Upper lobe of left lung (tissue), 6 donors: ENCODE results near the gene EIF1AX. TPM values are rescaled to one million over a fixed set of nuclear protein-coding genes. Genes with fewer than 3 reads are reported as not detected.

Experiments
- ATAC-seq, 2 donors: fragments of 200-7000 bp; cut with Tn5 transposase; one replicate each; pipeline ENCODE4 v1.9.1; 2022; ENCODE audit warnings: mild to moderate bottlenecking in 2 of 2, moderate library complexity in 2 of 2; ENCODE audit not compliant: low FRiP score in 2 of 2
- DNase-seq, 2 donors: peaks; one replicate each; pipeline ENCODE4 v3.0.0-alpha.2; 2019 to 2020
- H3K27ac ChIP-seq, 4 donors: fragments of 200-600 bp; sonication (generic); one replicate each; pipeline ENCODE4 v1.5.1; 2016 to 2019
- H3K27me3 ChIP-seq, 4 donors: fragments of 200-600 bp; sonication (generic); one replicate each; pipeline ENCODE4 v1.5.1; 2017 to 2019
- H3K36me3 ChIP-seq, 4 donors: fragments of 200-600 bp; sonication (generic); one replicate each; pipeline ENCODE4 v1.5.1; 2016 to 2019
- H3K4me1 ChIP-seq, 4 donors: fragments of 200-600 bp; sonication (generic); one replicate each; pipeline ENCODE4 v1.5.1; 2018 to 2019
- H3K4me3 ChIP-seq, 4 donors: fragments of 200-600 bp; sonication (generic); one replicate each; pipeline ENCODE4 v1.5.1; 2017 to 2019; ENCODE audit warnings: mild to moderate bottlenecking in 2 of 4, moderate library complexity in 1 of 4
- H3K9me3 ChIP-seq, 4 donors: fragments of 200-600 bp; sonication (generic); one replicate each; pipeline ENCODE4 v1.5.1; 2018 to 2019
- EP300 ChIP-seq, 4 donors: sonication (generic); formaldehyde crosslinking; IDR thresholded peaks; one replicate each; pipeline ENCODE4 v1.5.1; 2017; ENCODE audit warnings: antibody characterized with exemption in 4 of 4, control low read depth in 2 of 4
- POLR2A ChIP-seq, 4 donors: fragments of 450-650 bp; IDR thresholded peaks; one replicate each; pipeline ENCODE4 v1.5.1; 2016 to 2017; ENCODE audit warnings: antibody characterized with exemption in 4 of 4, mild to moderate bottlenecking in 2 of 4
- POLR2AphosphoS5 ChIP-seq, 2 donors: sonication (generic); formaldehyde crosslinking; IDR thresholded peaks; one replicate each; pipeline ENCODE4 v1.5.1; 2017; ENCODE audit warnings: antibody characterized with exemption in 2 of 2
- WGBS, 2 donors: methylation state at CpG; one replicate each; pipeline ENCODE4 v1.1.5; 2017 to 2018; 5-methylcytosine and 5-hydroxymethylcytosine counted together
- small RNA-seq, 4 donors: library from RNA; depleted of rRNA; stranded (forward); fragments of <200 nt; gene quantifications; one replicate each; pipeline ENCODE3, GENCODE V24; 2016
- total RNA-seq, 6 donors: library from RNA; depleted of rRNA in 4 of 6; stranded (reverse); fragments of >200 nt in 4 of 6; gene quantifications; one replicate each; pipeline versions ENCODE4 v1.1.0 to v1.2.1, GENCODE V29; 2016 to 2021
- TF ChIP-seq, protein P1 (sequence below), 6 experiments: fragments of 450-650 bp in 4 of 6; fragments of 200-600 bp in 2 of 6; sonication (generic) in 2 of 6; IDR thresholded peaks; one replicate each; pipeline ENCODE4 v1.5.1; 2016 to 2019; ENCODE audit warnings: antibody characterized with exemption in 6 of 6
- donor health status: DM: no; HTN: no; CAD: no; lungs with moderate emphysema.
- donor health status: DM: no; HTN: yes; CAD: no; lungs with severe emphysema.

EIF1AX gene
- total RNA-seq, 6 donors from 2014 or later = 8.4 to 78.7 (median 41.0) TPM

DNA sequence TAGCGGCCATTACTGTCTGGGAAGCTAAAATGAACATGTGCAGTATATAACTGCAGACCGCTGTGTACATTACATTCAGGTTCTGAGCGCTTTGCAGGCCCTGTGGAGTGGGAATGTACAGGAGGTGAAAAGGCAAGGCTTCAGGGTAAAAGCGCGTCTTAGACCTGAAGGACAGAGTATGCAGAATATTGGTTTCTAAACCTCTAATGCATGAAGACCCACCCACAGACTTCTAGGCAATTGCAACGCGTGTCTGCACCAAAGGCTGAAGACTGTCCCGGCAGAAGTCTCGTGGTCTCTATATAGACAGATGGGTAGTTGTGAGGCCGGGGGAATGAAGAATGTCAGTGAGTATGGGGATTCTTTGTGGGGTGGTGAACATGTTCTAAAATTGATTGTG is 30.4 kb downstream of the EIF1AX start:
- Histone ChIP-seq H3K4me3 (no peak overlapping the region), H3K27me3 (peaks cover 0 to under 1% (median 0%) of the 10 kb centered on the region in 4 donors), H3K36me3 (no peaks in the 10 kb centered on the region), H3K4me1 (peaks cover 0 to 5% (median 4%) of the 10 kb centered on the region in 4 donors), H3K9me3 (no peaks in the 10 kb centered on the region), H3K27ac (no peak overlapping the region)
- TF ChIP-seq POLR2AphosphoS5 (IDR thresholded peaks at IDR 0.05) = no peak
- TF ChIP-seq, protein P1, sequence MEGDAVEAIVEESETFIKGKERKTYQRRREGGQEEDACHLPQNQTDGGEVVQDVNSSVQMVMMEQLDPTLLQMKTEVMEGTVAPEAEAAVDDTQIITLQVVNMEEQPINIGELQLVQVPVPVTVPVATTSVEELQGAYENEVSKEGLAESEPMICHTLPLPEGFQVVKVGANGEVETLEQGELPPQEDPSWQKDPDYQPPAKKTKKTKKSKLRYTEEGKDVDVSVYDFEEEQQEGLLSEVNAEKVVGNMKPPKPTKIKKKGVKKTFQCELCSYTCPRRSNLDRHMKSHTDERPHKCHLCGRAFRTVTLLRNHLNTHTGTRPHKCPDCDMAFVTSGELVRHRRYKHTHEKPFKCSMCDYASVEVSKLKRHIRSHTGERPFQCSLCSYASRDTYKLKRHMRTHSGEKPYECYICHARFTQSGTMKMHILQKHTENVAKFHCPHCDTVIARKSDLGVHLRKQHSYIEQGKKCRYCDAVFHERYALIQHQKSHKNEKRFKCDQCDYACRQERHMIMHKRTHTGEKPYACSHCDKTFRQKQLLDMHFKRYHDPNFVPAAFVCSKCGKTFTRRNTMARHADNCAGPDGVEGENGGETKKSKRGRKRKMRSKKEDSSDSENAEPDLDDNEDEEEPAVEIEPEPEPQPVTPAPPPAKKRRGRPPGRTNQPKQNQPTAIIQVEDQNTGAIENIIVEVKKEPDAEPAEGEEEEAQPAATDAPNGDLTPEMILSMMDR (IDR thresholded peaks at IDR 0.05) = no peak
- no peak for TF ChIP-seq EP300 (IDR thresholded peaks at IDR 0.05)
- no peak for TF ChIP-seq POLR2A (IDR thresholded peaks at IDR 0.05)
- ATAC-seq = no peak
- WGBS, 2 donors = 97% methylated on average over 8 to 10 of the region's 10 CpGs
- no peak for DNase-seq

- Histone ChIP-seq H3K36me3 (no peaks in the 10 kb centered on the region), H3K27me3 (no peaks in the 10 kb centered on the region), H3K27ac (no peak overlapping the region), H3K4me1 (no peaks in the 10 kb centered on the region), H3K9me3 (no peaks in the 10 kb centered on the region), H3K4me3 (no peak overlapping the region)
- no peak for TF ChIP-seq POLR2AphosphoS5 (IDR thresholded peaks at IDR 0.05)
- TF ChIP-seq, protein P1 (IDR thresholded peaks at IDR 0.05) = no peak
- no peak for TF ChIP-seq EP300 (IDR thresholded peaks at IDR 0.05)
- TF ChIP-seq POLR2A (IDR thresholded peaks at IDR 0.05) = no peak
- WGBS, 2 donors = 77 to 90% methylated on average over 2 of the region's 2 CpGs
- DNase-seq (no peak), ATAC-seq (no peak)
Observed at GRCh38 chrX:20101934-20102581, 39.6 kb downstream of the EIF1AX start.

DNA sequence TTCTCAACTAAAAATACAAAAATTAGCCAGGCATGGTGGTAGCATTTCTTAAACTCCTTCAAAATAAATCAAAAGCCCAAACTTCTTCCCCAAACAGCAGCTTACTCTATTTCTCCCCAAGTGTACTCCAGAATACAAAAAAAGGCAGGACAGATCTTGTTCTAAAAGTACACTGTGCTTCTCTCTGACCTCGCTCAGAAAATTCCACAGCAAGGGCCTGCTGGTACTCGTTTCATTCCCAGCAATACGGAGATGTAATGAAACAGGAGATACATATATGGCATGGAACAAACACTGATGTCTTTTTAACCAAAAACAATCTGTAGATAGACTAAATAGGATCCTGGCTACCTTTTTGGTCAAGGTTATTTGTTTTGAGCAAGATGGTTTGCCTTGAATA is 50.1 kb downstream of the EIF1AX start:
- Histone ChIP-seq H3K9me3 (no peaks in the 10 kb centered on the region), H3K27ac (no peak overlapping the region), H3K4me1 (no peaks in the 10 kb centered on the region), H3K27me3 (no peaks in the 10 kb centered on the region), H3K36me3 (no peaks in the 10 kb centered on the region), H3K4me3 (no peak overlapping the region)
- no peak for DNase-seq
- TF ChIP-seq EP300 (IDR thresholded peaks at IDR 0.05) = no peak
- TF ChIP-seq, protein P1 (IDR thresholded peaks at IDR 0.05) = no peak
- ATAC-seq = no peak
- 79 to 87% methylated on average over 3 of the region's 3 CpGs for WGBS, 2 donors

DNA sequence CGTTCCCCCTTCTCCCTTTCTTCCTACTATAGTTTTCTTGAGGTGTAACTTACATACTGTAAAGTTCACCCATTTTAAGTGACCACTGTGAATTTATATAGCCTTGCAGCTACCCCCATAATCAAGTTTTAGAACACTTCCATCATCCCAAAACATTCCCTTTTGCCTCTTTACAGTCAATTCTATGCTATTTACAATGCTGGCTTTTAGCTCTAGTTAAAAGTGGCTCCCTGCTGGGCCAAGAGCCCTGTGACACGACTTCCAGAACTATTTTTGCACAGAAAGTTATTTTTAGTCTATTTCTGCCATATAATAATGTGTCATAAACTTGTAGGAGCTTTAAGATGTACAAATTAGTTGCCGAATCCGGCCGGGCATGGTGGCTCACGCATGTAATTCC is 51.8 kb downstream of the EIF1AX start:
- WGBS, 2 donors = 65 to 66% methylated on average over 5 to 6 of the region's 6 CpGs
- no peak overlapping the region for H3K27ac ChIP-seq
- ATAC-seq (no peak), DNase-seq (no peak)
- no peaks in the 10 kb centered on the region for H3K36me3 ChIP-seq
- no peak overlapping the region for H3K4me3 ChIP-seq
- TF ChIP-seq POLR2A (IDR thresholded peaks at IDR 0.05) (no peak), EP300 (IDR thresholded peaks at IDR 0.05) (no peak), POLR2AphosphoS5 (IDR thresholded peaks at IDR 0.05) (no peak)
- TF ChIP-seq, protein P1 (IDR thresholded peaks at IDR 0.05) = no peak
- H3K9me3 ChIP-seq = no peaks in the 10 kb centered on the region
- H3K4me1 ChIP-seq = no peaks in the 10 kb centered on the region
- H3K27me3 ChIP-seq = no peaks in the 10 kb centered on the region

GRCh38 chrX:20080277-20080676 is 61.4 kb downstream of the EIF1AX start:
- DNase-seq (no peak), ATAC-seq (no peak)
- 83 to 92% methylated on average over 1 of the region's 1 CpG for WGBS, 2 donors
- no peaks in the 10 kb centered on the region for H3K27me3 ChIP-seq
- H3K36me3 ChIP-seq = no peaks in the 10 kb centered on the region
- no peak overlapping the region for H3K4me3 ChIP-seq
- no peaks in the 10 kb centered on the region for H3K4me1 ChIP-seq
- no peak for TF ChIP-seq EP300 (IDR thresholded peaks at IDR 0.05)
- no peaks in the 10 kb centered on the region for H3K9me3 ChIP-seq
- H3K27ac ChIP-seq = no peak overlapping the region

Small RNA genes lying within 50 kb of the gene (small RNA-seq; reads per million reads assigned to genes)
- gene RF00493 = 10.1 to 22.9 (median 15.5) reads per million in 4 donors
- gene RF00494 = 0 reads per million in 4 donors

Other genes with a start within 250 kb of the EIF1AX start
- gene BCLAF3, start 150.8 kb downstream of the EIF1AX start, total RNA-seq = 10 to 100 TPM in 5 of 6 donors, 1 to 10 TPM in 1; 6.1 to 23.0 (median 13.8) TPM
- 10 to 100 TPM in 1 of 6 donors, under 1 TPM in 5; under 0.01 to 13.4 (median 0.51) TPM for gene MAP7D2, start 24.9 kb downstream of the EIF1AX start, total RNA-seq
- 10 to 100 TPM; 24.6 to 93.0 (median 58.4) TPM for gene RPS6KA3, start 125.1 kb upstream of the EIF1AX start, total RNA-seq